ENCODE measurements around the gene CADM4. TPM values are rescaled to one million over a fixed set of nuclear protein-coding genes. Genes with fewer than 3 reads are reported as not detected.

CADM4 gene
- total RNA-seq, 4 donors from 2014 or later = 2.6 to 4.5 (median 4.2) TPM

DNA sequence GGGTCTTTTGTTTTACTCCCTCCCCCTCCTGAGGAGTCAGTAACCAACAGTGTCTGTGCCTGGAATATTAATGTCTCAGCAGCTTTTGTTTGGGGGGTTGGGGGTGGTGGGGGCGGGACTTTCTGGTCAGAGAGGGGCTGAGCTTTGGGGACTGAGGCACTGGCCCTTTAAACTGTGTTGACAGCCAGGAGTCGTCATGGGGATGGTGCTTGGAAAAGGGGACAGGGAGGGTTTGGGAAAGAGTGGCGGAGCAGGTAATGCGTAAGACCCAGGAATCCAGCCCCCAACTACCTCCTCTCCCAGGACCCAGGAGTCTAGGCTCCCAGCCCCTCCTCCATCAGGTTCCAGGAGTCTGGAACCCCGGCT lies 5.2 kb downstream of the CADM4 start:
- no peak for ATAC-seq
- DNase-seq = no peak
- in situ Hi-C loops (cut with MboI; ENCODE audit: low sequenced_read_pairs in 4 of 4) (no loop called here), intact Hi-C loops (cut with DNase I; ENCODE audit: low total_unique reads) (no loop called here)
- H3K27me3 ChIP-seq = no peaks in the 10 kb centered on the region
- H3K4me1 ChIP-seq = peaks cover 0 to 3% of the 10 kb centered on the region in 2 donors
- H3K9me3 ChIP-seq = no peaks in the 10 kb centered on the region
- no peaks in the 10 kb centered on the region for H3K36me3 ChIP-seq
- H3K27ac ChIP-seq = no peak overlapping the region
- no peak for TF ChIP-seq CTCF (IDR thresholded peaks at IDR 0.05 in 4 of 5, conservative IDR thresholded peaks at IDR 0.05 in 1 of 5)
- no peak for TF ChIP-seq POLR2A (IDR thresholded peaks at IDR 0.05)
- H3K4me3 ChIP-seq = no peak overlapping the region

DNA sequence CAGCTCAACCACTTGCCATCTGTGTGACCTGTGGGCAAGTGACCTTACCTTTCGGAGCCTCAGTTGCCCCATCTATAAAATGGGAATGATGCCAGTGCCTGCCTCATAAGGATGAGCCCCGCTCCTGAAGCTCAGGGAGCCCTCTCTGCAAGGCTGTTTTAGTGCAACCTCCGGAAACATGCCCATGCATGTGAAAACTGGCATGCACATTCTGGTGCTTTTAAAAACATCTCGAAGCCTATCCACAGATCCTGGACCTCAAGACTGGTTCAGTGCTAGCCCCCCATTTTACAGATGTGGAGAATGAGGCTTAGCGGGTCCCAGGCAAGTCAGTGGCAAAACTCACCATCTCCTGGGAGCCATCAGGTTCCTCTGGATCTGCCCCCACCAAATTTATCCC lies 5.6 kb downstream of the CADM4 start:
- in situ Hi-C loops (cut with MboI; ENCODE audit: low sequenced_read_pairs in 4 of 4) (no loop called here), intact Hi-C loops (cut with DNase I; ENCODE audit: low total_unique reads) (no loop called here)
- ATAC-seq (no peak), DNase-seq (no peak)
- H3K4me3 ChIP-seq = no peak overlapping the region
- no peak overlapping the region for H3K27ac ChIP-seq
- H3K36me3 ChIP-seq = no peaks in the 10 kb centered on the region
- H3K4me1 ChIP-seq = peaks cover 0 to under 1% of the 10 kb centered on the region in 2 donors
- H3K9me3 ChIP-seq = no peaks in the 10 kb centered on the region
- TF ChIP-seq CTCF (IDR thresholded peaks at IDR 0.05 in 4 of 5, conservative IDR thresholded peaks at IDR 0.05 in 1 of 5) (no peak), POLR2A (IDR thresholded peaks at IDR 0.05) (no peak)
- no peaks in the 10 kb centered on the region for H3K27me3 ChIP-seq

- in situ Hi-C loops (cut with MboI; ENCODE audit: low sequenced_read_pairs in 4 of 4) = no loop called here
- H3K4me3 ChIP-seq = no peak overlapping the region
- no peaks in the 10 kb centered on the region for H3K36me3 ChIP-seq
- TF ChIP-seq POLR2A (IDR thresholded peaks at IDR 0.05) (no peak), CTCF (IDR thresholded peaks at IDR 0.05 in 4 of 5, conservative IDR thresholded peaks at IDR 0.05 in 1 of 5) (no peak)
- no peak for ATAC-seq
- intact Hi-C loops (cut with DNase I; ENCODE audit: low total_unique reads) = no loop called here
- H3K4me1 ChIP-seq = no peaks in the 10 kb centered on the region
- no peaks in the 10 kb centered on the region for H3K9me3 ChIP-seq
- DNase-seq = no peak
- H3K27me3 ChIP-seq = no peaks in the 10 kb centered on the region
- H3K27ac ChIP-seq = no peak overlapping the region
Measured at GRCh38 chr19:43633520-43633919, 6.1 kb downstream of the CADM4 start.

DNA sequence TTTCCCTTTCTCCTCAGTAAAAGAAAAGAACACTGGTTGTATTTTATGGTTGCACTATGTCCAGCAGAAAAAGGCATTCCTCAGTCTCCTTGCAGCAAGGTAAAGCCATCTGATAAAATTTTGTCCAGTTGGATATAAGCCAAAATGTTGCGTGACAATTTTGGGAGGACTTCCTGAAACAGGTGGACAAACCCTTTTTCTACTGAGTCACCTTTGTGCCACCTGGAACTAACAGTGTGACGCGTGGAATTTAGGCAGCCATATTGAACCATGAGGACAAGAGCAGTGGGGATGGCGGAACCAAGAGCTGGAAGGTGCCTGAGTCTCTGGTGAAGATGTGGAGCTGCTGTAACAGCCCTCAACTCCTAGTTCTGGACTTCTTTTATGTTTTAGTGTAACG lies 8.2 kb downstream of the CADM4 start:
- no peak for TF ChIP-seq CTCF (IDR thresholded peaks at IDR 0.05 in 4 of 5, conservative IDR thresholded peaks at IDR 0.05 in 1 of 5)
- no peak for TF ChIP-seq POLR2A (IDR thresholded peaks at IDR 0.05)
- Histone ChIP-seq H3K9me3 (no peaks in the 10 kb centered on the region), H3K27me3 (no peaks in the 10 kb centered on the region), H3K4me1 (no peaks in the 10 kb centered on the region), H3K4me3 (no peak overlapping the region), H3K36me3 (no peaks in the 10 kb centered on the region), H3K27ac (no peak overlapping the region)
- ATAC-seq = no peak
- in situ Hi-C loops (cut with MboI; ENCODE audit: low sequenced_read_pairs in 4 of 4) (no loop called here), intact Hi-C loops (cut with DNase I; ENCODE audit: low total_unique reads) (no loop called here)
- no peak for DNase-seq

DNA sequence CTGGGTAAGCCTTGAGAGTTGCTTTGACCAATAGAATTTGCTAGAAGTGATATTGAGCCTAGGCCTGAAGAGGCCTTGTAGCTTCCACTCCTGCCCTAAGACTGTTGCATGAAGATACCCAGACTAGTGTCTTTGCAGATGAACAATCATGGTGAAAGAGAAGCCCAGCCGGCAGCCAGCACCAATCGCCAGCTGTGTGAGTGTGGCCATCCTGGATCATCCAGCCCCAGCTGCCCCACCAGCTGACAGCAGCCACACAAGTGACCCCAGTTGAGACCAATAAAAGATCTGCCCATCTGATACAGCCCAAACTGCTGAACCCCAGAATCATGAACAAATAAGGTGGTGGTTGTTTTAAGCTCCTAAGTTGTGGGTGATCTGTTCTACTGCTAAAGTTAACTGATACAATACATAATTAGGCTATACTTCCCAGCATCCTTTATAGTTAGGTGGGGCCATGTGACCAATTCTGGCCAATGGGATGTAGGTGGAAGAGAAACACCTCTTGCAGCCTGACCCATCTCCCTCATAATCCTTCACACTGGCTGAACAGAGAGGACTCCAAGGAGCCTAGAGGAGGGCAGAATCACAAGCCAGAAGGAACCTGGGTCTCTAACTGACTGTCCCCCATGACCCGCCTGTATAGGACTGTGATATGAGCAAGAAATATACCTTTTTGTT lies 10.9 kb downstream of the CADM4 start:
- no peak for DNase-seq
- in situ Hi-C loops (cut with MboI; ENCODE audit: low sequenced_read_pairs in 4 of 4) = no loop called here
- no peak for ATAC-seq

More for the DNA sequence above, 10.9 kb downstream of the CADM4 start:
- H3K4me3 ChIP-seq = no peak overlapping the region
- no peak overlapping the region for H3K27ac ChIP-seq
- no peaks in the 10 kb centered on the region for H3K4me1 ChIP-seq
- no peaks in the 10 kb centered on the region for H3K27me3 ChIP-seq
- no peaks in the 10 kb centered on the region for H3K36me3 ChIP-seq
- H3K9me3 ChIP-seq = no peaks in the 10 kb centered on the region
- no peak for TF ChIP-seq CTCF (IDR thresholded peaks at IDR 0.05 in 4 of 5, conservative IDR thresholded peaks at IDR 0.05 in 1 of 5)
- no peak for TF ChIP-seq POLR2A (IDR thresholded peaks at IDR 0.05)
- intact Hi-C loops (cut with DNase I; ENCODE audit: low total_unique reads) = no loop called here

Data from gastrocnemius medialis (tissue), 4 donors.